Mammary epithelial cell (primary cell): ENCODE results near the gene MAT2A.

ENCODE experiments used
- CTCF ChIP-seq, 2 donors: IDR thresholded peaks in 1 of 2; conservative IDR thresholded peaks in 1 of 2; 2 replicates each; pipeline ENCODE4 v1.5.1; 2011 to 2012; ENCODE audit warnings: inconsistent platforms in 2 of 2, low read length in 2 of 2, mild to moderate bottlenecking in 2 of 2, control low read depth in 1 of 2, low read depth in 1 of 2; ENCODE audit not compliant: insufficient read depth in 1 of 2; ENCODE audit errors: extremely low read depth in 1 of 2
- EZH2 ChIP-seq: IDR thresholded peaks from 2 replicates; pipeline ENCODE4 v1.6.1; 2012; ENCODE audit warnings: low read length, inconsistent platforms, borderline replicate concordance

- TF ChIP-seq CTCF (conservative IDR thresholded peaks at IDR 0.05 in 1 of 2, IDR thresholded peaks at IDR 0.05 in 1 of 2; ENCODE audit: extremely low read depth in 1 of 2, insufficient read depth in 1 of 2, low read depth in 1 of 2, low read length in 2 of 2) (no peak), EZH2 (no peak)
Observed at GRCh38 chr2:85541262-85541661, 2.3 kb downstream of the MAT2A start.
